Lower lobe of right lung (tissue), 2 donors: Measurements from ENCODE around the gene HOXC6. TPM values are rescaled to one million over a fixed set of nuclear protein-coding genes. Genes with fewer than 3 reads are reported as not detected.

Experiments
- ATAC-seq, 2 donors: fragments of 200-7000 bp; cut with Tn5 transposase; one replicate each; pipeline ENCODE4 v1.9.1; 2020 to 2022; ENCODE audit warnings: mild to moderate bottlenecking in 2 of 2, moderate library complexity in 2 of 2
- DNase-seq: peaks from one replicate; pipeline ENCODE4 v3.0.0-alpha.2; 2020
- H3K27ac ChIP-seq: fragments of 200-600 bp; one replicate; pipeline ENCODE4 v1.8.0; 2022
- H3K27me3 ChIP-seq: fragments of 200-600 bp; one replicate; pipeline ENCODE4 v1.8.0; 2022; ENCODE audit warnings: low read depth
- H3K36me3 ChIP-seq: fragments of 200-600 bp; one replicate; pipeline ENCODE4 v1.8.0; 2022; ENCODE audit warnings: mild to moderate bottlenecking
- H3K4me1 ChIP-seq: fragments of 200-600 bp; one replicate; pipeline ENCODE4 v1.8.0; 2022
- H3K4me3 ChIP-seq: fragments of 200-600 bp; one replicate; pipeline ENCODE4 v1.8.0; 2022; ENCODE audit warnings: mild to moderate bottlenecking
- H3K9me3 ChIP-seq: fragments of 200-600 bp; one replicate; pipeline ENCODE4 v1.8.0; 2022
- CTCF ChIP-seq: fragments of 200-600 bp; IDR thresholded peaks from one replicate; pipeline ENCODE4 v1.8.0; 2022; ENCODE audit warnings: antibody characterized with exemption, mild to moderate bottlenecking
- intact Hi-C: fragments of 100-400 bp; cut with DNase I; formaldehyde crosslinking; loops from one replicate; pipeline ENCODE4 v1.11.0; 2022
- total RNA-seq: library from RNA; stranded (reverse); fragmentation: NEBNext Ultra II Directional; extraction: Animal tissue kit (Norgen Biotek cat#: 25700); gene quantifications from one replicate; pipeline ENCODE4 v1.2.1, GENCODE V29; 2021
- donor health status: DM: no; HTN: yes; CAD: no; lungs with severe emphysema.

HOXC6 gene
- total RNA-seq, 1 donor from 2014 or later = 0.50 TPM

GRCh38 chr12:54030889-54031471 is 2.7 kb downstream of the HOXC6 start:
- Histone ChIP-seq H3K9me3 (no peaks in the 10 kb centered on the region), H3K4me3 (peak overlapping the region; percentile 8), H3K36me3 (no peaks in the 10 kb centered on the region), H3K27ac (peak overlapping the region; percentile 18), H3K27me3 (peaks cover 99% of the 10 kb centered on the region), H3K4me1 (peaks cover 13% of the 10 kb centered on the region)
- no peak for ATAC-seq
- intact Hi-C loops = no loop called here
- TF ChIP-seq CTCF = no peak
- DNase-seq = no peak

- DNase-seq = no peak
- no peak for TF ChIP-seq CTCF
Observed at GRCh38 chr12:54031480-54031879, 3.2 kb downstream of the HOXC6 start.

GRCh38 chr12:54032086-54032619 is 3.9 kb downstream of the HOXC6 start:
- Histone ChIP-seq H3K27ac (no peak overlapping the region), H3K27me3 (peaks cover 99% of the 10 kb centered on the region), H3K36me3 (no peaks in the 10 kb centered on the region), H3K4me1 (peaks cover 13% of the 10 kb centered on the region), H3K9me3 (no peaks in the 10 kb centered on the region), H3K4me3 (no peak overlapping the region)
- DNase-seq (no peak), ATAC-seq (no peak)
- no peak for TF ChIP-seq CTCF
- intact Hi-C loops = no loop called here

More at GRCh38 chr12:54031480-54031879, 3.2 kb downstream of the HOXC6 start:
- intact Hi-C loops = no loop called here
- H3K4me1 ChIP-seq = peaks cover 13% of the 10 kb centered on the region
- no peaks in the 10 kb centered on the region for H3K36me3 ChIP-seq
- H3K4me3 ChIP-seq = no peak overlapping the region
- ATAC-seq = no peak
- H3K27me3 ChIP-seq = peaks cover 99% of the 10 kb centered on the region
- no peak overlapping the region for H3K27ac ChIP-seq
- H3K9me3 ChIP-seq = no peaks in the 10 kb centered on the region

GRCh38 chr12:54032627-54033100 is 4.4 kb downstream of the HOXC6 start, which contains the start of gene HOXC5:
TSS of gene HOXC5 (plus strand) at chr12:54033050. CDS start at chr12:54033123, 73 bp downstream.
- Histone ChIP-seq H3K9me3 (no peaks in the 10 kb centered on the region), H3K36me3 (no peaks in the 10 kb centered on the region), H3K27ac (no peak within 1 kb of the TSS), H3K27me3 (peaks cover 98% of the 10 kb centered on the region), H3K4me3 (peak within 1 kb of the TSS; percentile 37), H3K4me1 (peaks cover 13% of the 10 kb centered on the region)
- DNase-seq = no peak
- intact Hi-C loops = no loop called here
- ATAC-seq = peak; percentile 55 to 66
- peak; percentile 82 for TF ChIP-seq CTCF

- peaks cover 98% of the 10 kb centered on the region for H3K27me3 ChIP-seq
- ATAC-seq (peak in 1 of 2 donors; percentile 30), DNase-seq (no peak)
Observed at GRCh38 chr12:54033106-54033979, 5.1 kb downstream of the HOXC6 start.

More at GRCh38 chr12:54033106-54033979, 5.1 kb downstream of the HOXC6 start:
- Histone ChIP-seq H3K36me3 (no peaks in the 10 kb centered on the region), H3K4me3 (peak overlapping the region; percentile 37), H3K27ac (no peak overlapping the region), H3K4me1 (peaks cover 13% of the 10 kb centered on the region), H3K9me3 (no peaks in the 10 kb centered on the region)
- no peak for TF ChIP-seq CTCF
- intact Hi-C loops = no loop called here
